GM12864 (cell line): ENCODE data around the gene SLC4A8.

Experiments used
- DNase-seq: peaks from one replicate; pipeline ENCODE4 v3.0.0-alpha.2; 2011; ENCODE audit warnings: low read depth
- H3K4me3 ChIP-seq: 2 replicates; pipeline ENCODE4 v1.5.1; 2011; ENCODE audit warnings: mild to moderate bottlenecking, low read depth, low read length, control low read depth
- TF ChIP-seq, protein P1 (sequence below): IDR thresholded peaks from 2 replicates; pipeline ENCODE4 v1.5.1; 2011; ENCODE audit warnings: low read depth, mild to moderate bottlenecking, moderate library complexity, low read length, control low read depth, inconsistent platforms; ENCODE audit errors: missing control alignments

Gene SLC4A8

DNA sequence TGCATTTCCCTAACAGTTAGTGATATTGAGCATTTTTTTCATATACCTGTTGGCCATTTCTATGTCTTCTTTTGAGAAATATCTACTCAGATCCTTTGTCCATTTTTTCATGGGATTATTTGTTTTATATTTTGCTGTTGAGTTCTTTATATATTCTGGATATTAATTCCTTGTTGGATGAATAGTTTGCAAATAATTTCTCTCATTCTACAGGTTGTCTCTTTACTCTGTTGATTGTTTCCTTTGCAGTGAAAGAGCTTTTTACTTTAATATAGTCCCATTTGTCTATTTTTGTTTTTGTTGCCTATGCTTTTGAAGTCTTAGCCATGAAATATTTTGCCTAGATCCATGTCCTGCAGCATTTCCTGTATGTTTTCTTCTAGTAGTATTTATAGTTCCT, 11.5 kb upstream of the SLC4A8 start:
- H3K4me3 ChIP-seq, result no peak overlapping the region
- TF ChIP-seq, protein P1, sequence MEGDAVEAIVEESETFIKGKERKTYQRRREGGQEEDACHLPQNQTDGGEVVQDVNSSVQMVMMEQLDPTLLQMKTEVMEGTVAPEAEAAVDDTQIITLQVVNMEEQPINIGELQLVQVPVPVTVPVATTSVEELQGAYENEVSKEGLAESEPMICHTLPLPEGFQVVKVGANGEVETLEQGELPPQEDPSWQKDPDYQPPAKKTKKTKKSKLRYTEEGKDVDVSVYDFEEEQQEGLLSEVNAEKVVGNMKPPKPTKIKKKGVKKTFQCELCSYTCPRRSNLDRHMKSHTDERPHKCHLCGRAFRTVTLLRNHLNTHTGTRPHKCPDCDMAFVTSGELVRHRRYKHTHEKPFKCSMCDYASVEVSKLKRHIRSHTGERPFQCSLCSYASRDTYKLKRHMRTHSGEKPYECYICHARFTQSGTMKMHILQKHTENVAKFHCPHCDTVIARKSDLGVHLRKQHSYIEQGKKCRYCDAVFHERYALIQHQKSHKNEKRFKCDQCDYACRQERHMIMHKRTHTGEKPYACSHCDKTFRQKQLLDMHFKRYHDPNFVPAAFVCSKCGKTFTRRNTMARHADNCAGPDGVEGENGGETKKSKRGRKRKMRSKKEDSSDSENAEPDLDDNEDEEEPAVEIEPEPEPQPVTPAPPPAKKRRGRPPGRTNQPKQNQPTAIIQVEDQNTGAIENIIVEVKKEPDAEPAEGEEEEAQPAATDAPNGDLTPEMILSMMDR, result no peak
- DNase-seq, result no peak

DNA sequence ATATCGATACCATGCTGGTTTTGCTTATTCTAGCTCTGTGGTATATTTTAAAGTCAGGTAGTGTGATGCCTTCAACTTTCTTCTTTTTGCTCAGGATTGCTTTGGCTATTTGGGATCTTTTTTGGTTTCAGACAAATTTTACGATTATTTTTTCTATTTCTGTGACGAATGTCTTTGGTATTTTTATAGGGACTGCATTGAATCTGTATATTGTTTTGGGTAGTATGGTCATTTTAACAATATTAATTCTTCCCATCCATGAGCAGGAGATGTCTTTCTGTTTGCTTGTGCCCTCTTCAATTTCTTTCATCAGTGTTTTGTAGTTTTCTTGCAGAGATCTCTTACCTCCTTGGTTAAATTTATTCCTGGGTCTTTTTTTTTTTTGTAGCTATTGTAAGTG, 10.8 kb upstream of the SLC4A8 start:
- TF ChIP-seq, protein P1, result no peak
- DNase-seq, result no peak

DNA sequence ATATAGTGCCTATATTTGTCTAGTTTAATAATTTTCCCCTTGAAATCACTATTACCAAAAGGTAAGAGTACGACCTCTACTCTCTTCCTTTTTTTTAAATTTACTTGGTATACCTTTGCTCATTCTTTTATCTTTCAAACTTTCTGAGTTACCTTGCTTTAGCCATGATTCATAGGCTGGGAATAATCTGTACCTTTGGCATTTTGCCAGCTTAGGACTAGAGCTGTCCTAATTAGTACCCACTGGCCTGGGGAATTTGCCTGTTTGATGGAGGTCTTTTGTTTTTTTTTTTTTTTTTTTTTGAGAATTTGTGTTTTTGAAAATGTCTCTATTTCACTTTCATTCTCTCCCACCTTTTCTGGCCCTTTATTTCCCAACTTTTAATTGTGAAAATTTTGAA, 8.7 kb upstream of the SLC4A8 start:
- DNase-seq, result no peak
- TF ChIP-seq, protein P1, result no peak
- no peak overlapping the region for H3K4me3 ChIP-seq

More for the DNA sequence above, 10.8 kb upstream of the SLC4A8 start:
- no peak overlapping the region for H3K4me3 ChIP-seq

DNA sequence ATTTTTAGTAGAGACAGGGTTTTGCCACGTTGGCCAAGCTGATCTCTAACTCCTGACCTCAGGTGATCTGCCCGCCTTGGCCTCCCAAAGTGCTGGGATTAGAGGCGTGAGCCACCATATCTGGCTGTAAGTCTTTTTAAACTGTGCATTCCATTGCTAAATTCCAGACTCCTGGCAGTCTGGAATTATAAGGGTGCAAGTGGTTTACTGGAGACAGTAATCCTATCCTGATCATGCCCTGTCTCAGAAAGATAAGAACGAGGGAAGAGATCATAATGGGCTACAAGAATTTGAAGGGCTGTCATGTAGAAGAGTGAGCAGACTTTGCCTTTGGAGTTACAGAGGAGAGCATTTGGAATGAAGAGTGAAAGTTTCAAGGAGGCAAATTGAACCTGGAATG, 6.8 kb upstream of the SLC4A8 start:
- DNase-seq, result no peak
- TF ChIP-seq, protein P1, result no peak
- H3K4me3 ChIP-seq, result no peak overlapping the region

DNA sequence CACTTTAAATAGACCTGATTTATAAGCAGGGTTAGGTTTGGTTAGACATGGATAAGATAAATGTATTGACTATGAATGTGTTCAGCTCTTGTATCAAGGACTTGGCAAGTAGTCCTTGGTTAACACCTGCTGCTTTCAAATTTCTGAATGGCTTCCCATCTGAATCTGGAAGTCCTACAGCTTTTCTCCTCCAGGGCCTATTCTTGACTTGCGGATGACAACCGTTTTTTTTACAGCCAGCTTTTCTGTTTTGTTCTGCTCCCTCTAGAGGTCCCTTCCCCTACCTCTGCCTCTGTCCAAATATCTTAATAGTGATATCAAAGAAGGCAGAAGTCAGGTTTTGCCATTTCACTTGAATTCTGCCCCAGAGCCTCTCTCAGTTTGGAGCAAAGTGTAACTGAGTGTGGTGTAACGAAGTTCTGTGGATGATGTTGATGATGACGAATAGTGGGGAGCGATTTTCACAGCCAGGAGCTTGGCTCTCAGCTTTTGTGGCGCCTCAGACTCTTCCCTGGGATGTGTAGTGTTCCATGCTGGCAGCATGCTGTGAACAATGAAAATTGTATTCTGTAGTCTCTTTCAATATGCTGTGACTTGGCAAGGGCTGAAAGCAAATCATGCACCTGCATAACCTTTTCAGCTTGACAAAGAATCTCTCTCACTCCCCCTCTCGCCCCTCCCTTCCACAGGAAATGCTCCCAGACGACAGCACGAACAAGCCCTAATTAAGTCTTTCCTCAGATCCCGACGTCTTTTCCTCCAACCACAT, 5.0 kb upstream of the SLC4A8 start:
- H3K4me3 ChIP-seq, result no peak overlapping the region
- TF ChIP-seq, protein P1, result no peak
- DNase-seq, result no peak

DNA sequence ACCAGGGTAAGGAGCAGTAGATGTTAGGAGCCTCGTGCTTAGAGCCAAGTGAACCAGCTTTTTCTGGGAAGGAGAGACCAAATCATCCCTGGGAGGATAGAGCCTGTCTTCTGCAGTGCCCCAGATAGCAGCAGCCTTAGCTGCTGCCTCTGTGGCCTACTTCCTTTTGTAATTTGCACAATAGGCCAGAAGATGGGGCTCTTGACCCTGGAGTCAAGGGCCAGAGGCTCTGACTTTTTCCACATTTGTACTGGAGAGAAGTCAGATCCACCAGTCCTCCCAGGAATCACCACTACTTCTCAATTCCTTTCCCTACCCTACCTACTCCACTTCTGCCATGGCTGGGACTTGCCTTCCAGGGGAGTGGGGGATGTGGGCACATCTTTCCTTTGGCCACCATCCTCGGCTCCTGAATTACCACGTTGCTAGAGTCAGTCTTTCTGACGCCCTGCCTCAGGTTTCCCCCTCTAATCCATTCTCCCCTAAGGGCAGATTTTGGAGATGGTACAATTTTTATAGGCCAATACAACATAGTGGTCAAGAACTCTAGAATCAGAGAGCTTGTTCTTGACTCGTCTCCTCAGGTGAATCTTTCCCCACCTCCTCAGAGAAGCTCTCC, 3.3 kb upstream of the SLC4A8 start:
- no peak for DNase-seq
- TF ChIP-seq, protein P1, result peak; percentile 71
- H3K4me3 ChIP-seq, result no peak overlapping the region

DNA sequence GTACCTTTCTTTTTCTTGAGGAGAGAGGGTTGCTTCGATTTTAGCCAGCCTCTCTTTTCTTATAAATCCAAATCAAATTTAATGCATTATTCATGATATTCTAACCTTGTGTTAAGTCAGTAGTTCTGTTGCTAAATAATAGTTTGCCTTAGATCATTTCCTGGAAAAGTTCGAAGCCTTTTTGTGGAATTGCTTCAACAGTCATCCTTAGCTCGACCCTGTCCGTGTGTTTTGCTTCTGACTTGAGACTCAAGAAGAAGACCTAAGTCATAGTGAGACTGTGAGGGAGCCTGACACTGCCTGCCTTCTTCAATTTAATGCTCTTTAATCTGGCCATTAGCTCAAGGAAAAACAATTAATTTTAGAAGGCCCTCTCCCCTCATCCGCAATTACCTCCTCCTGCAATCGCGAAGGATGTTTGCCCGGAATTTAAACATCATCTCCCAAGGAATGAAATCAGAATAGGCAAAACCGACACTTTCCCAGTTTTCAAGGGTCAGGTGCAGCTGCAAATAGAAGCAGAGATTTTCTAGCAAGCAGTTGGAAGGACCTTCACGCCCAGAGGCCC, 453 bp upstream of the SLC4A8 start:
- peak overlapping the region; percentile 54 for H3K4me3 ChIP-seq
- no peak for DNase-seq
- TF ChIP-seq, protein P1, result no peak
